ENCODE results near the gene ARHGAP30.

DNA sequence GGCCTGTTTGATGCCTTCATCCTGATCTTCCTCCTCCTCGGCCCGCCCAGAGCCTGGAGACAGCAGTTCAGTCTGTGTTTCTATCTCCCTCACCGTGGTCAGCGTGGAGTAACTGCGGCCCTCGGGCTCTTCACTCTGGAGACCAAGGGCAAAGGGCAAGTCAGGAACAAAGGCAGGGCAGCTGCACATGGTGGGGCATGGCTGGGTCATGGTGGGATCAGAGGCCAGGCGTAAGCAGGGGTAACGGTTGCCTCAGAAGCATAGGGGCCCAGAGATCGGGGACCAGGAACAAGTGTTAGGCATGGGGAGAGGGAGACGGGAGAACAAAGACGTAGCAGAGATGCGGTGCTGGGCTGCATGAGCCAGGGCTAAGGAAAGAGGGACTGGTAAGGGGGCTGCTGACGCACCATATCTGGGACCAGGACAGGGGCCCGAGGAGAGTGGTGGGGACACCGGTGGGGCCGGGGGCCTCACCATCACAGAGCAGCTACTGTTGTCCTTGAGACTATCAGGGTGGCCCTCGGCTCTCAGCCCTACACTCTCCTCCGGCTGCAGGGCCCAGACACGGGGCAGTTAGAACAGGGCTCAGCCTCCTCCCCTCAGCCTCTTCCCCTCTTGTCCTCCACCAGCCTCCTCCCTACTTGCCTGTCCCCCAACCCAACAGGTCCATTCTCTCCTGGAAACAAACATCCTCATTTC is 3.2 kb upstream of the ARHGAP30 start:
- TF ChIP-seq, protein P1, sequence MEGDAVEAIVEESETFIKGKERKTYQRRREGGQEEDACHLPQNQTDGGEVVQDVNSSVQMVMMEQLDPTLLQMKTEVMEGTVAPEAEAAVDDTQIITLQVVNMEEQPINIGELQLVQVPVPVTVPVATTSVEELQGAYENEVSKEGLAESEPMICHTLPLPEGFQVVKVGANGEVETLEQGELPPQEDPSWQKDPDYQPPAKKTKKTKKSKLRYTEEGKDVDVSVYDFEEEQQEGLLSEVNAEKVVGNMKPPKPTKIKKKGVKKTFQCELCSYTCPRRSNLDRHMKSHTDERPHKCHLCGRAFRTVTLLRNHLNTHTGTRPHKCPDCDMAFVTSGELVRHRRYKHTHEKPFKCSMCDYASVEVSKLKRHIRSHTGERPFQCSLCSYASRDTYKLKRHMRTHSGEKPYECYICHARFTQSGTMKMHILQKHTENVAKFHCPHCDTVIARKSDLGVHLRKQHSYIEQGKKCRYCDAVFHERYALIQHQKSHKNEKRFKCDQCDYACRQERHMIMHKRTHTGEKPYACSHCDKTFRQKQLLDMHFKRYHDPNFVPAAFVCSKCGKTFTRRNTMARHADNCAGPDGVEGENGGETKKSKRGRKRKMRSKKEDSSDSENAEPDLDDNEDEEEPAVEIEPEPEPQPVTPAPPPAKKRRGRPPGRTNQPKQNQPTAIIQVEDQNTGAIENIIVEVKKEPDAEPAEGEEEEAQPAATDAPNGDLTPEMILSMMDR (conservative IDR thresholded peaks at IDR 0.05) = no peak
- TF ChIP-seq ZFX (IDR thresholded peaks at IDR 0.05) = no peak
